Suppressor macrophage treated with lipopolysaccharide for 4 hours (primary cell): ENCODE results near the gene AP3B1.
"Not testable (repeated sequence)": the region's sequence is repeated elsewhere in the genome, so short reads cannot be mapped to it uniquely, and the experiment has no call there.

Experiments
- DNase-seq: peaks from one replicate; pipeline ENCODE4 v3.0.0-alpha.2; 2020

Gene AP3B1

GRCh38 chr5:78063495-78063894, 231.0 kb downstream of the AP3B1 start:
- no peak for DNase-seq

DNA sequence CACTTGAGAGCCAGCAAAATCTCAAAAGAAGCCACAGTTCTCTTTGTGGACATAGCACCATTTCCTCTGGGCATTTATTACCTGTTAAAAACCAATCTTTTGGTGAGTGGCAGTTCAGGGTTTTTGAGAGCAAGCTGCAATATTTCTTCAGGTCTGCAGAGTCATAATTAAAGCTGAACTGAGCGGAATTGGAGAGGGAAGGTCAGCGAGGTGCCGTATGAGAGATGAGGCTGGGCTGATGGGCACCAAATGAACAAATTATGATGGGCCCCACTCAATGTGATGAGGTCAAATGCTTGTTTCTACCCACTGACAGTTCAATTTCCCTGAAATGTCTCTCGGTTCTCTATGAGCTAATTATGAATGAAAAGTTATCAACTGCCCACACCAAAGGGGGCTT, 231.9 kb downstream of the AP3B1 start:
- no peak for DNase-seq

GRCh38 chr5:78060421-78060820, 234.1 kb downstream of the AP3B1 start:
- DNase-seq, result no peak

DNA sequence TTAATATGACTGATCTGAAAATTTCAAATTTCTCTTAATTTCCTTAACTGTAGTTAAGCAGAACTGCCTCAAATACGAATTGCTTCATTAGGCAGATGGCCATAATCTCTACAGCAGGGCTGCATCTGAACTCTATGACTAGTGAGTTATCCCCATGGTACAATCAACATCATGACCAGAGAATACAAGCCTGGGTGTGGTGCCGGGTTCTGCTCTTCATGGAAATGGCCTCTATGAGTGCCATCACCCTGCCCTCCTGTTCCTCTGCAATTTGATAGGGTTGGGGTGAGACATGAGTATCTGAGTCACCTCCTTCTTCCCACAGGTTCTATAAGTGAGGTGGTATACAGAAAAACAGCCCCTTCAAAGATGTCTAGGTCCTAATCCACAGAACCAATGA, 235.9 kb downstream of the AP3B1 start:
- no peak for DNase-seq

DNA sequence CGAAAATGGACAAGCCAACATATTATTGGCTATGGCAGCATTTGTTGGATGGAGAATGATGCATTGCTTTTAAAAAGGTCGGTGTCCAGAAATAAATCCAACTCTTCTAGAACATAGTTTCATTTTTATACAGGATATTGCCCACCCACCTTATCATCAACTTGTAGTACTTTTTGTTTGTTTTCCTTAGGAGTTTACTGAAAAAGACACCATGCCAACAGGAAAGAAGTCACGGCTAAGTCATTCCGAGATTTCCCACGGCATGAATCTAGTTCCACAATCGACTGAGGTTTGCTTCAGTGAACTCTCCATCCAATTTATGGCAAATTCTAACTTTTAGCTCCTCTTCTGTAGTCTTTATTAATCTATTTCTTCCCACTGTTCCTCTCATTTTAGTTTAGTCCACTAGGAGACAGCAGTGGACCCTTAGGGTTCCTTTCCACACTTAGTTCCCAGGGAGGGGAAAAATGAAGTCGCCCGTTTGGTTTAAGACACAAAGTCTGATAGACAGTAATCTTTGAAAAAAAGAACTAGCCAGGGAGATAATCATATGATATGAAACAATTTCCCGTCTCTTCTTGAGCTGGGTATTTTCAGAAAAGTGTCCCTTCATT, 237.5 kb downstream of the AP3B1 start:
- no peak for DNase-seq

- no peak for DNase-seq
These were observed 238.4 kb downstream of the AP3B1 start for GRCh38 chr5:78056053-78056452.

DNA sequence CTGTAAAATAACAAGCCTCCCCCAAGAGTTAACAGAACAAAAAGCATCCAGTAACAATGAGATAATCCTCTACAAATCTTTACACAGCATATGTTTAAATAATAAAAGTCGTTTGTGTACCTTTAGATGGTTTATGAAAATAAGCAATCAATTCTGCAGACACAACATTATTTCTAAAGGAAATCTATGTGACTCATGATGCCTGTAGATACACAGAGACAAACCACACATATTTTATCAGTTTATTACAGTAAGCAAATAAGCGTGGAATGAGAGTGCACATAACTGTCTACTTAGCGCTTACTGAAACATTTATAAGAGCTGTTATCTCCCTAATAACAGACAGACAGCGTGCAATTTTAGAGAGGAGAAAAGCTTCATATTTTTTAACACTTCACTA, 243.6 kb downstream of the AP3B1 start:
- no peak for DNase-seq

DNA sequence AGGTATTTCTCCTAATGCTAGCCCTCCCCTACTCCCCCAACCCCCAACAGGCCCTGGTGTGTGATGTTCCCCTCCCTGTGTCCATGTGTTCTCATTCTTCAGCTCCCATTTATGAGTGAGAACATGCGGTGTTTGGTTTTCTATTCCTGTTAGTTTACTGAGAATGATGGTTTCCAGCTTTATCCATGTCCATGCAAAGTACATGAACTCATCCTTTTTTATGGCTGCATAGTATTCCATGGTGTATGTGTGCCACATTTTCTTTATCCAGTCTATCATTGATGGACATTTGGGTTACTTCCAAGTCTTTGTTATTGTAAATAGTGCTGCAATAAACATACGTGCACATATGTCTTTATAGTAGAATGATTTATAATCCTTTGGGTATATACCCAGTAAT, 247.7 kb downstream of the AP3B1 start:
- DNase-seq, result not testable (repeated sequence)

DNA sequence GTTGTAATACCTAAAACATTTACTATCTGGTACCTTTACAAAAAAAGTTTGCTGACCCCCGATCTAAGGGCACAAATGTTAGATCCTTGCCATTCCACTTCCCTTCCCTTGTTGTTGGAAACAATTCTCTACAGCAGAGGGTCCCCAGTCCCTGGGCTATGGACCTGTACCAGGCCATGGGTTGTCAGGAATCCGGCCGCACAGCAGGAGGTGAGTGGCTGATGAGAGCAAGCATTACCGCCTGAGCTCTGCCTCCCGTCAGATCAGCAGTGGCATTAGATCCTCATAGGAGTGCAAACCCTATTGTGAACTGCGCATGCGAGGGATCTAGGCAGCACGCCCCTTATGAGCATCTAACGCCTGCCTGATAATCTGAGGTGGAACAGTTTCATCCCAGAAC, 248.5 kb downstream of the AP3B1 start:
- no peak for DNase-seq

- DNase-seq, result no peak
These were observed 252.7 kb downstream of the AP3B1 start for GRCh38 chr5:78041805-78042204.

DNA sequence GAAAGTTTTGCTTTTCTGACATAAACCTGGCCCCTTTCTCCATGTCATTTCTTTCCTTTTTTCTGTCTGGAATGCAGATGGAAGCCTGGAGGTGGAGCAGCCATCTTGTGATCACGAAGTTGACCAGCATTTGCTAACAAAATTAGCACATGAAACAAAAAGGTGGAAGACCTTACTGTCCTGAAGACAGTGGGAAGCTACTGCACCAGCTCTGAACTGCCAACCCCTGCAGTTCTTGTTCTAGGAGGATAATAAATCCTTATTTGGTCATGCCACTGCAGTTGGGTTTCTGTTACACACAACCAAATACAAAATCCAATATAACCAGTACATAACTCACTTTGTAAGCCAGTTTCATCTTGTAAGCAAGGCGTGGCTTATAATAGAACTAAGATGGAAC, 269.0 kb downstream of the AP3B1 start:
- peak; percentile 6 for DNase-seq

- no peak for DNase-seq
These were observed 274.8 kb downstream of the AP3B1 start for GRCh38 chr5:78019744-78020143.

- DNase-seq, result no peak
These were observed 277.5 kb downstream of the AP3B1 start for GRCh38 chr5:78016863-78017529.

GRCh38 chr5:78009937-78010527, 284.5 kb downstream of the AP3B1 start:
- DNase-seq, result no peak

- peak; percentile 41 for DNase-seq
These were observed 286.0 kb downstream of the AP3B1 start for GRCh38 chr5:78008356-78008967.

- DNase-seq, result no peak
These were observed 287.3 kb downstream of the AP3B1 start for GRCh38 chr5:78007233-78007632.

GRCh38 chr5:78006449-78006848, 288.0 kb downstream of the AP3B1 start:
- no peak for DNase-seq

DNA sequence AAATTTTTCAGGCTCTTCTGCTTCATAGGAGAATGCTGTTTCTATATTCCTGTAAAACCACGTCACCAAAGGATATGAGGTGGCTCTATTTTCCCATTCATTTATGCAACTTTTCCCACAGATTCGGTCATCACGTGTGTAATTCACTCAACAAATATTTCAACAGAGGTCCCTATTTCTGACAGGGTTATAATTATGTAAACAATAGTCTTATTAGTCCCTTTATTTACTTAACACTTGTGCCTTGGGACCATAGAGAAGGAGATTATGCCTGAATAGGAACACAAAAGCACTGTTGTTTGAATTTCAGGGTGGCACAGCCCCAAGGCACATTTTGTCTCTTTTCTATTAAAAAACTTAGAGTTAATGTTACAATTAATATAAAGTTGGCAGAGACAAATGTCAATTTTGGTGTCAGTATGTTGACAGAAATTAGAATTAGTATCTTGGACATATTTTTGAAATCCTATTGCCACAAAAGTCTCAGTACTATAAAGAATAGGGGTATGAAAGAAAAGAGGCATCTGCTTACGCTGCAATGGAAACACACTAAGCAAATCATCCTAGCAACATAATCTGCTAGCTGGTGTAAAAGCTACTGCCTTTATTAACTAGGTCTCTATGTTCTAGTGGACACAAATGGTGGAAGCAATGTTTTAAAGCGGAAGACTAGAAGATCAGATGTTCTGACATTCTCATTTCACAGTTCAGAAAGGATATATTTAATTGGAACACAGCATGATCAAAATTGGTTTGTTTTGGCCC, 289.3 kb downstream of the AP3B1 start:
- DNase-seq, result peak; percentile 44

GRCh38 chr5:78004559-78004958, 289.9 kb downstream of the AP3B1 start:
- no peak for DNase-seq

DNA sequence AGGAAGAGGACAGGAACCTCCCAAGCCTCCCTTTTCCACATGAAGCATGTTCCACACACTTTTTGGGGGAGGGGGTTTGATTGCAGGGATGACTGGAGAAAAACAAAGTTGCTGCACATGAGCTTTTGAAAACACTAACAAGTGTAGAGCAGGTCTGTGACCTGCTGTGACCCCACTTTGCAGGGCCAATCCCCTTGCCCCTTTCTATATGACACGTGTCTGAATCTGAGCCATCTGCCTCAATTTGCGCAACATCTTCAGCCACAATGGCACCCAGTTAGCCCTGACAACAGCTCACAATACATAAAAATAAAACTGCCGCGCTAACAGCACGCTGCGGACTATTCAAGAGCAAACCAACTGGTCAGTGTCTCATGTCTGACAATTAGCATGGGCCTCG, 290.6 kb downstream of the AP3B1 start:
- DNase-seq, result peak; percentile 10

DNA sequence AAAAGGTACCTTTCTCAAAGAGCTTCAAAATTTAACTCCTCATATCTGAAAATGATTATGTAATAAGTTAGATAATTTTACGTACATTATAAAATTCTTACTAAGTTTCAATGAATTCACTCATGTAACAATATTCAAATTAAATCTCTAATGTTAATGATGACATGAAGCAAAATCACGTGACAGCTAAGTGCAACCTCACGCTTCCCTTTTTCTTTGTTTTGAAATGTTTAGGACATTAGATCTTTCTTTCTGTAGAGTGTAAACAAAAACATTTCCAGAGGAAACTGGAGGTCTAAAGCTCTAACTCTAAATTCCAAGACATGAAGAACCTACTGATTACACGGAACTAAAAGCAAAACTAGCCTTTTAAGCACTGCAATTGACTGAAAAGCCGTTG, 291.0 kb downstream of the AP3B1 start:
- DNase-seq, result peak; percentile 44

DNA sequence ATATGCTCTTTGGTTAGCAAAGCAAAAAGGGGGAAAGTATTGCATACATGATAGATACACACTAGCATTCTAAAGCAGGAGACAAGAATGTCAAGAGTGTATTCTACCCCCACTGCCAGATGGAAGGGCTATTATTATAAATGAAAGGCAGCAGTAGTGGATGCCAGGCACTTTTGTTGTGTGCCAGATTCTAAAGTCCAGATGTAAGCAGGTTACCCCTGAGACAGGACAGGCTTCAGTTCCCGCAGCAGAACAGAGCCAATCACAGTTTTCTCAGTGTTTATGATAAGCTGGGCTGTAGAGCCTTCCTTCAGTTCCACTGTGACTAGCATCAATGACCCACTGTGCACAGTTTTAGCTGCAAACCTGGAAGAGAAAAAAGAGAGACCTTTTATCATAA, 291.8 kb downstream of the AP3B1 start:
- DNase-seq, result no peak

DNA sequence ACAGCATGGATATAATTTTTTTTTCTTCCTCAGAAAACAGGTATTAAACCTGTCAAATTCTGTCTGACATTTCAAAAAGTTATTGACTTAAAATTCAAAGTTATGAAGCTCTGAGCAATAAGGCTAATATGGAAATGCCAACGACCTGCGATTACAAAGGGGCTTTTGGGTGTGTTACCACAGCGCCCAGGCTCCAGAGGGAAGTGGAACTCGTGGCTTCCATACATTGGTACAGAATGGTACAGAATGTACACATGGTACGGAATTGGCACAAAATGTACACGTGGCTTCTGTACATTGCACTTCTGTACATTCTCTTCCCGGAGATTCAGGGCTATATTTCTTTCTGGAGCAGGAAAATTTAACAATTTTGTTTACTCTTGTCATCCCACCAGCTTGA, 293.3 kb downstream of the AP3B1 start:
- DNase-seq, result peak; percentile 31
